BJ (cell line): ENCODE measurements around the gene FN1. TPM values are rescaled to one million over a fixed set of nuclear protein-coding genes. Genes with fewer than 3 reads are reported as not detected.

Experiments used
- CTCF ChIA-PET: fragments of 350-600 bp; formaldehyde crosslinking; extraction: SDS; loops from one replicate; lab custom pipeline; 2021; ENCODE audit warnings: antibody characterized with exemption, inconsistent platforms; lab: Yijun Ruan, JAX
- POLR2A ChIA-PET: fragments of 300-600 bp; sonication (Branson Sonifier 250); formaldehyde crosslinking; extraction: SDS; loops from one replicate; lab custom pipeline; 2021; ENCODE audit warnings: antibody characterized with exemption; lab: Charles Lee
- DNase-seq: peaks from one replicate; pipeline ENCODE4 v3.0.0-alpha.2; 2011; ENCODE audit warnings: low read depth
- H3K27me3 ChIP-seq: 2 replicates; pipeline ENCODE4 v1.6.0; 2011; ENCODE audit warnings: low read length; ENCODE audit not compliant: control insufficient read depth, insufficient read depth
- H3K36me3 ChIP-seq: 2 replicates; pipeline ENCODE4 v1.5.1; 2011; ENCODE audit warnings: low read length; ENCODE audit not compliant: control insufficient read depth, insufficient read depth
- H3K4me3 ChIP-seq: 2 replicates; pipeline ENCODE4 v1.5.1; 2011; ENCODE audit warnings: low read depth, mild to moderate bottlenecking, control low read depth, low read length
- CTCF ChIP-seq: IDR thresholded peaks from 2 replicates; pipeline ENCODE4 v1.5.1; 2011; ENCODE audit warnings: low read depth, mild to moderate bottlenecking, control low read depth, inconsistent platforms, low read length, moderate library complexity; ENCODE audit not compliant: insufficient read depth
- polyA minus RNA-seq: library from RNA; depleted of rRNA, polyadenylated mRNA; stranded (reverse); fragments of >200 nt; gene quantifications from 2 replicates; pipeline ENCODE4 v1.2.3, GENCODE V29; 2011; rRNA and poly(A)+ RNA removed
- polyA plus RNA-seq: library from polyadenylated mRNA; depleted of rRNA; stranded (reverse); fragments of >200 nt; gene quantifications from 2 replicates; pipeline ENCODE4 v1.2.3, GENCODE V29; 2011; rRNA removed

Gene FN1
- polyA plus RNA-seq (4,778 and 5,814 TPM in 2 replicates), polyA minus RNA-seq (1,979 and 2,586 TPM in 2 replicates)

GRCh38 chr2:215435870-215436704 is at the start of gene FN1:
TSS of gene FN1 (minus strand) at chr2:215436068. CDS start at chr2:215435802, 266 bp downstream.
- Histone ChIP-seq H3K4me3 (peak within 1 kb of the TSS; percentile 98), H3K36me3 (peaks cover 1% of the 10 kb centered on the region; the same call in 1 of the 2 replicates), H3K27me3 (no peaks in the 10 kb centered on the region)
- no peak for TF ChIP-seq CTCF
- DNase-seq: peak; percentile 96
- CTCF ChIA-PET: no interaction called here
- POLR2A ChIA-PET: interaction anchor here (0.6 kb wide), 2 partner anchors 45 to 262 kb away, joined by 3 to 4 read pairs; no protein-coding TSS in a partner anchor

GRCh38 chr2:215485032-215485431 is 49.2 kb upstream of the FN1 start:
- Histone ChIP-seq H3K36me3 (no peaks in the 10 kb centered on the region), H3K27me3 (no peaks in the 10 kb centered on the region), H3K4me3 (no peak overlapping the region)
- ChIA-PET POLR2A (no interaction called here), CTCF (no interaction called here)
- no peak for TF ChIP-seq CTCF
- DNase-seq: no peak

- DNase-seq: no peak
- ChIA-PET POLR2A (no interaction called here), CTCF (no interaction called here)
- Histone ChIP-seq H3K27me3 (no peaks in the 10 kb centered on the region), H3K4me3 (no peak overlapping the region), H3K36me3 (no peaks in the 10 kb centered on the region)
- no peak for TF ChIP-seq CTCF
Observed at GRCh38 chr2:215484570-215484969, 48.7 kb upstream of the FN1 start.

- H3K27me3 ChIP-seq: no peaks in the 10 kb centered on the region
- ChIA-PET POLR2A (no interaction called here), CTCF (interaction anchor here (0.7 kb wide), 1 partner anchor 29 kb away, joined by 3 read pairs; no protein-coding TSS in a partner anchor)
- no peak for TF ChIP-seq CTCF
- no peak overlapping the region for H3K4me3 ChIP-seq
- DNase-seq: no peak
- H3K36me3 ChIP-seq: no peaks in the 10 kb centered on the region
Observed at GRCh38 chr2:215483431-215483830, 47.6 kb upstream of the FN1 start.

- H3K4me3 ChIP-seq: no peak overlapping the region
- TF ChIP-seq CTCF: no peak
- ChIA-PET POLR2A (no interaction called here), CTCF (interaction anchor here (1.3 kb wide), 1 partner anchor 18 kb away, joined by 3 read pairs; no protein-coding TSS in a partner anchor)
- no peaks in the 10 kb centered on the region for H3K27me3 ChIP-seq
- no peak for DNase-seq
- H3K36me3 ChIP-seq: no peaks in the 10 kb centered on the region
Observed at GRCh38 chr2:215479536-215480240, 43.8 kb upstream of the FN1 start.
